ENCODE data around the gene CAPN14. TPM values are rescaled to one million over a fixed set of nuclear protein-coding genes. Genes with fewer than 3 reads are reported as not detected.

Gene CAPN14
- total RNA-seq, 1 experiment from 2014 or later, result 0.23 TPM

DNA sequence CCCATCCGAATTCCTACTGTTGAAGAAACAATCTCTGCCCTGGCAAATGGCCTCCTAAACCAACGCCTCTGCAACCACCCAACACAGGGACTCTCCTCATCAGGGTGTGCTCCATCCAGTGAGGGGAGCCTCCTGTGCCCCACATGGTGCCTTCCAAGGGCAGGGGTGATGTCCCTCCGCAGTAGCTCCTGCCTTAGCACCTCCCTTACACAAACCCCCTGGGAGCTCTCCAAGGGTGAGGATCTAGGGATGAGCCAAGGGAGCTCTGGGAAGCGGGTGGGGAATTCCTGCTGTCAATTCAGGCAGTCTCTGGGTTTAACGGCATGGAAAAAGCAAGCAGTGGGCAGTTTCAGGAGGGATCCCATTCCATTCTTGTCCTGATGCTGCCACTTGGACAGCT, 82.8 kb downstream of the CAPN14 start:
- peaks cover 4% of the 10 kb centered on the region for H3K27me3 ChIP-seq (replicated peaks; ENCODE audit: control insufficient read depth, insufficient read depth, low read length)
- peaks cover 25% of the 10 kb centered on the region for H3K27me3 Mint-ChIP-seq (ENCODE audit: insufficient read depth, unreplicated experiment)
- BruUV-seq (replicated peaks), result no TSS peak

DNA sequence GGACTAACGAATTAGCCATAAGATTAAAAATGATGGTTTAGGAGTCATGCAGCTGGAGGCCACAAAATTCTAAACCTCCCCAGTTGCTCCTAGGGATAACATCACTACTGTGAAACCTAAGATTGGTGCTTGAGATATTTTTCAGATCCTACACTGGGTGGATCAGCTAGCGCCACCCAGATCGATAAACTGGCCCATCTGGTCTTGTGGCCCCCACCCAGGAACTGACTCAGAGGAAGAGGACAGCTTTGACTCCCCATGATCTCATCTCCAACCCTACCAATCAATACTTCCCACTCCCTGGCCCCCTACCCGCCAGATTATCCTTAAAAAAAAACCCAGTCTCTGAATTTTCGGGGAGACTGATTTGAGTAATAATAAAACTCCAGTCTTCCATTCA, 84.5 kb downstream of the CAPN14 start:
- DNase-seq, result no peak
- Mint-ChIP-seq H3K9me3 (ENCODE audit: unreplicated experiment) (no peaks in the 10 kb centered on the region), H3K4me3 (ENCODE audit: unreplicated experiment) (no peak overlapping the region), H3K27me3 (ENCODE audit: insufficient read depth, unreplicated experiment) (peaks cover 25% of the 10 kb centered on the region), H3K36me3 (ENCODE audit: insufficient read depth, unreplicated experiment) (no peaks in the 10 kb centered on the region), H3K4me1 (ENCODE audit: low read depth, unreplicated experiment) (no peaks in the 10 kb centered on the region), H3K27ac (ENCODE audit: unreplicated experiment) (no peak overlapping the region)
- Histone ChIP-seq H3K36me3 (ENCODE audit: control insufficient read depth, insufficient read depth, low read length) (no peaks in the 10 kb centered on the region), H3K4me1 (no peaks in the 10 kb centered on the region), H3K4me3 (ENCODE audit: low read depth, low read length) (no peak overlapping the region), H3K27me3 (replicated peaks; ENCODE audit: control insufficient read depth, insufficient read depth, low read length) (peaks cover 2% of the 10 kb centered on the region), H3K9me3 (no peaks in the 10 kb centered on the region)
- TF ChIP-seq, protein P1, sequence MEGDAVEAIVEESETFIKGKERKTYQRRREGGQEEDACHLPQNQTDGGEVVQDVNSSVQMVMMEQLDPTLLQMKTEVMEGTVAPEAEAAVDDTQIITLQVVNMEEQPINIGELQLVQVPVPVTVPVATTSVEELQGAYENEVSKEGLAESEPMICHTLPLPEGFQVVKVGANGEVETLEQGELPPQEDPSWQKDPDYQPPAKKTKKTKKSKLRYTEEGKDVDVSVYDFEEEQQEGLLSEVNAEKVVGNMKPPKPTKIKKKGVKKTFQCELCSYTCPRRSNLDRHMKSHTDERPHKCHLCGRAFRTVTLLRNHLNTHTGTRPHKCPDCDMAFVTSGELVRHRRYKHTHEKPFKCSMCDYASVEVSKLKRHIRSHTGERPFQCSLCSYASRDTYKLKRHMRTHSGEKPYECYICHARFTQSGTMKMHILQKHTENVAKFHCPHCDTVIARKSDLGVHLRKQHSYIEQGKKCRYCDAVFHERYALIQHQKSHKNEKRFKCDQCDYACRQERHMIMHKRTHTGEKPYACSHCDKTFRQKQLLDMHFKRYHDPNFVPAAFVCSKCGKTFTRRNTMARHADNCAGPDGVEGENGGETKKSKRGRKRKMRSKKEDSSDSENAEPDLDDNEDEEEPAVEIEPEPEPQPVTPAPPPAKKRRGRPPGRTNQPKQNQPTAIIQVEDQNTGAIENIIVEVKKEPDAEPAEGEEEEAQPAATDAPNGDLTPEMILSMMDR (IDR thresholded peaks at IDR 0.05; ENCODE audit: insufficient read depth in 1 of 2, low read depth in 1 of 2, low read length in 1 of 2, severe bottlenecking in 1 of 2, unreplicated experiment in 1 of 2), result no peak
- ChIA-PET CTCF (no interaction called here), POLR2A (no interaction called here)
- intact Hi-C loops (cut with micrococcal nuclease; ENCODE audit: unreplicated experiment), result no loop called here
- no TSS peak for BruUV-seq (replicated peaks)

More for the DNA sequence above, 82.8 kb downstream of the CAPN14 start:
- H3K36me3 Mint-ChIP-seq (ENCODE audit: insufficient read depth, unreplicated experiment), result no peaks in the 10 kb centered on the region
- H3K27ac Mint-ChIP-seq (ENCODE audit: unreplicated experiment), result no peak overlapping the region
- POLR2A ChIA-PET, result no interaction called here
- no peak overlapping the region for H3K4me3 ChIP-seq (ENCODE audit: low read depth, low read length)
- no peak overlapping the region for H3K4me3 Mint-ChIP-seq (ENCODE audit: unreplicated experiment)
- no peaks in the 10 kb centered on the region for H3K4me1 ChIP-seq
- CTCF ChIA-PET, result no interaction called here
- no peaks in the 10 kb centered on the region for H3K4me1 Mint-ChIP-seq (ENCODE audit: low read depth, unreplicated experiment)
- H3K9me3 ChIP-seq, result no peaks in the 10 kb centered on the region
- intact Hi-C loops (cut with micrococcal nuclease; ENCODE audit: unreplicated experiment), result no loop called here
- DNase-seq, result no peak
- TF ChIP-seq, protein P1 (IDR thresholded peaks at IDR 0.05; ENCODE audit: insufficient read depth in 1 of 2, low read depth in 1 of 2, low read length in 1 of 2, severe bottlenecking in 1 of 2, unreplicated experiment in 1 of 2), result no peak
- no peaks in the 10 kb centered on the region for H3K9me3 Mint-ChIP-seq (ENCODE audit: unreplicated experiment)
- no peaks in the 10 kb centered on the region for H3K36me3 ChIP-seq (ENCODE audit: control insufficient read depth, insufficient read depth, low read length)

DNA sequence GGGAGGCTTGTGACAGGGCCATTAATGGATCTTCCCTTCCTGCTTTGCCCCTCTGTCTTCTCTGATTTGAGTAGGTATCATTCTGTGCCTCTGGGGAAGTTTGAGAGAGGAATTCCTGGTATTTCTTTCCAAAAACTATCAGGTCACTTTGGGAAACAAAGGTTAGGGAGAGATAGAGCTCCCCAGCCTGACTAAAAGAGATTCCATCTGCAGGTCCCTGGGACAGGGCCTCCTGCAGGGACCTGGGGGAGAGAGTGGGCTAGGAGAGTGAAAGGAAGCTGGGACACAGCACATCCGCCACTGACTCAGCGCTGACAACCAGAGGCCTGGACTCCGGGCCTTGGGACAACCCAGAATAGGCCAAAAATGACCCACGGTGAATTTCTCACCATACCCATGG, 85.4 kb downstream of the CAPN14 start:
- H3K27me3 ChIP-seq (replicated peaks; ENCODE audit: control insufficient read depth, insufficient read depth, low read length), result no peaks in the 10 kb centered on the region; the same call in 1 of the 2 replicates
- ChIA-PET POLR2A (no interaction called here), CTCF (no interaction called here)
- Mint-ChIP-seq H3K27ac (ENCODE audit: unreplicated experiment) (no peak overlapping the region), H3K4me1 (ENCODE audit: low read depth, unreplicated experiment) (no peaks in the 10 kb centered on the region), H3K4me3 (ENCODE audit: unreplicated experiment) (no peak overlapping the region), H3K9me3 (ENCODE audit: unreplicated experiment) (no peaks in the 10 kb centered on the region), H3K36me3 (ENCODE audit: insufficient read depth, unreplicated experiment) (no peaks in the 10 kb centered on the region), H3K27me3 (ENCODE audit: insufficient read depth, unreplicated experiment) (peaks cover 22% of the 10 kb centered on the region)
- no peaks in the 10 kb centered on the region for H3K4me1 ChIP-seq
- no TSS peak for BruUV-seq (replicated peaks)
- intact Hi-C loops (cut with micrococcal nuclease; ENCODE audit: unreplicated experiment), result no loop called here
- H3K9me3 ChIP-seq, result no peaks in the 10 kb centered on the region
- no peak overlapping the region for H3K4me3 ChIP-seq (ENCODE audit: low read depth, low read length)
- TF ChIP-seq, protein P1 (IDR thresholded peaks at IDR 0.05; ENCODE audit: insufficient read depth in 1 of 2, low read depth in 1 of 2, low read length in 1 of 2, severe bottlenecking in 1 of 2, unreplicated experiment in 1 of 2), result no peak
- DNase-seq, result no peak
- H3K36me3 ChIP-seq (ENCODE audit: control insufficient read depth, insufficient read depth, low read length), result no peaks in the 10 kb centered on the region
